Neural cell (in vitro differentiated cells): ENCODE measurements around the gene RHAG. TPM values are rescaled to one million over a fixed set of nuclear protein-coding genes. Genes with fewer than 3 reads are reported as not detected.

Experiments used
- H2AFZ ChIP-seq: fragments of 200-600, 300-800 bp; sonication (generic), shearing (Covaris generic); 2 replicates; pipeline ENCODE4 v1.6.0; 2014; ENCODE audit warnings: low read depth, mild to moderate bottlenecking, antibody characterized with exemption, low read length, moderate library complexity
- H3F3A ChIP-seq: fragments of 200-600 bp; shearing (Covaris generic); 2 replicates; pipeline ENCODE4 v1.6.1; 2016; ENCODE audit warnings: mild to moderate bottlenecking, moderate library complexity, mixed read lengths, antibody characterized with exemption, low read length; ENCODE audit not compliant: insufficient read depth, poor library complexity, severe bottlenecking
- H3K27ac ChIP-seq: fragments of 200-600, 300-800 bp; sonication (generic), shearing (Covaris generic); 2 replicates; pipeline ENCODE4 v1.5.1; 2014; ENCODE audit warnings: mild to moderate bottlenecking, low read length, moderate library complexity
- H3K27me3 ChIP-seq: fragments of 300-800, 200-600 bp; sonication (generic), shearing (Covaris generic); 2 replicates; pipeline ENCODE4 v1.6.0; 2014; ENCODE audit warnings: mild to moderate bottlenecking, low read depth, low read length, moderate library complexity; ENCODE audit not compliant: insufficient read depth
- H3K36me3 ChIP-seq: fragments of 300-800, 200-600 bp; sonication (generic), shearing (Covaris generic); 2 replicates; pipeline ENCODE4 v1.5.1; 2014; ENCODE audit warnings: mild to moderate bottlenecking, antibody characterized with exemption, low read length, moderate library complexity; ENCODE audit not compliant: insufficient read depth
- H3K4me2 ChIP-seq: fragments of 300-800, 200-600 bp; sonication (generic), shearing (Covaris generic); 2 replicates; pipeline ENCODE4 v1.6.0; 2014; ENCODE audit warnings: mild to moderate bottlenecking, low read length
- H3K4me3 ChIP-seq: fragments of 300-800, 200-600 bp; sonication (generic), shearing (Covaris generic); 2 replicates; pipeline ENCODE4 v1.5.1; 2014; ENCODE audit warnings: mild to moderate bottlenecking, low read length, moderate library complexity
- H3K79me2 ChIP-seq: fragments of 200-600 bp; shearing (Covaris generic); replicated peaks from 2 replicates; pipeline ENCODE4 v1.6.0; 2014; ENCODE audit warnings: mild to moderate bottlenecking, low read length, moderate library complexity; ENCODE audit not compliant: insufficient read depth
- H3K9ac ChIP-seq: fragments of 300-800, 200-600 bp; sonication (generic), shearing (Covaris generic); 2 replicates; pipeline ENCODE4 v1.6.1; 2016; ENCODE audit warnings: mild to moderate bottlenecking, low read length, mixed read lengths
- H3K9me2 ChIP-seq: fragments of 200-600 bp; shearing (Covaris generic); 2 replicates; pipeline ENCODE4 v1.6.1; 2016; ENCODE audit warnings: mild to moderate bottlenecking, low read length, mixed read lengths; ENCODE audit not compliant: insufficient read depth
- H3K9me3 ChIP-seq: fragments of 200-600, 300-800 bp; sonication (generic), shearing (Covaris generic); 2 replicates; pipeline ENCODE4 v1.6.1; 2016; ENCODE audit warnings: mild to moderate bottlenecking, mixed run types, low read length, moderate library complexity, mixed read lengths
- H4K20me1 ChIP-seq: fragments of 200-600 bp; shearing (Covaris generic); 2 replicates; pipeline ENCODE4 v1.6.1; 2016; ENCODE audit warnings: mild to moderate bottlenecking, mixed run types; ENCODE audit not compliant: insufficient read depth
- CTCF ChIP-seq: fragments of 450-650 bp; IDR thresholded peaks from 2 replicates; pipeline ENCODE4 v1.5.1; 2014; ENCODE audit warnings: antibody characterized with exemption, mild to moderate bottlenecking, moderate library complexity; ENCODE audit not compliant: poor library complexity, severe bottlenecking
- EP300 ChIP-seq: fragments of 450-650 bp; conservative IDR thresholded peaks from 2 replicates; pipeline ENCODE4 v1.6.1; 2014; ENCODE audit warnings: antibody characterized with exemption, mild to moderate bottlenecking, moderate library complexity; ENCODE audit not compliant: poor library complexity, severe bottlenecking
- EZH2 ChIP-seq: fragments of 200-600, 300-800 bp; shearing (Covaris generic), sonication (generic); IDR thresholded peaks from 2 replicates; pipeline ENCODE4 v1.6.1; 2014; ENCODE audit warnings: antibody characterized with exemption, low read length, borderline replicate concordance, mild to moderate bottlenecking; ENCODE audit not compliant: insufficient read depth, poor library complexity, severe bottlenecking
- MXI1 ChIP-seq: fragments of 450-650 bp; conservative IDR thresholded peaks from 2 replicates; pipeline ENCODE4 v1.6.1; 2014; ENCODE audit warnings: antibody characterized with exemption, mild to moderate bottlenecking; ENCODE audit not compliant: poor library complexity, severe bottlenecking
- POLR2AphosphoS5 ChIP-seq: IDR thresholded peaks from 2 replicates; pipeline ENCODE4 v1.6.1; 2012
- RAD21 ChIP-seq: fragments of 450-650 bp; conservative IDR thresholded peaks from 2 replicates; pipeline ENCODE4 v1.6.1; 2014; ENCODE audit warnings: antibody characterized with exemption, mild to moderate bottlenecking, moderate library complexity
- REST ChIP-seq: IDR thresholded peaks from 2 replicates; pipeline ENCODE4 v1.6.1; 2012; ENCODE audit warnings: borderline replicate concordance
- SMC3 ChIP-seq: fragments of 450-650 bp; conservative IDR thresholded peaks from 2 replicates; pipeline ENCODE4 v1.6.1; 2014; ENCODE audit warnings: antibody characterized with exemption, mild to moderate bottlenecking, moderate library complexity; ENCODE audit not compliant: poor library complexity
- TAF1 ChIP-seq: IDR thresholded peaks from 2 replicates; pipeline ENCODE4 v1.6.1; 2012; ENCODE audit warnings: low read depth
- polyA plus RNA-seq: library from polyadenylated mRNA; depleted of rRNA; stranded (reverse); fragments of >200 nt; gene quantifications from 2 replicates; pipeline ENCODE4 v1.2.3, GENCODE V29; 2014

The RHAG gene
- polyA plus RNA-seq, 1 donor from 2014 or later = not detected

- Histone ChIP-seq H3K27me3 (no peaks in the 10 kb centered on the region), H3F3A (no peaks in the 10 kb centered on the region), H4K20me1 (no peaks in the 10 kb centered on the region), H2AFZ (no peak overlapping the region), H3K9me3 (no peaks in the 10 kb centered on the region), H3K27ac (no peak overlapping the region), H3K9me2 (no peaks in the 10 kb centered on the region), H3K4me2 (no peak overlapping the region), H3K4me3 (no peak overlapping the region), H3K36me3 (no peaks in the 10 kb centered on the region), H3K79me2 (no peaks in the 10 kb centered on the region), H3K9ac (no peak overlapping the region)
- TF ChIP-seq RAD21 (no peak), SMC3 (no peak), CTCF (no peak), POLR2AphosphoS5 (no peak), EP300 (no peak)
These were observed 72.1 kb downstream of the RHAG start for GRCh38 chr6:49564552-49564951.

- no peak overlapping the region for H2AFZ ChIP-seq
- TF ChIP-seq MXI1 (no peak), REST (no peak), EP300 (no peak), SMC3 (no peak), TAF1 (no peak), RAD21 (no peak), EZH2 (no peak), POLR2AphosphoS5 (no peak), CTCF (no peak)
These were observed 73.4 kb downstream of the RHAG start for GRCh38 chr6:49563006-49563886.

More at GRCh38 chr6:49563006-49563886, 73.4 kb downstream of the RHAG start:
- Histone ChIP-seq H3K27me3 (no peaks in the 10 kb centered on the region), H3K79me2 (no peaks in the 10 kb centered on the region), H3K9me3 (no peaks in the 10 kb centered on the region), H3K9ac (no peak overlapping the region), H3F3A (no peaks in the 10 kb centered on the region), H3K27ac (no peak overlapping the region), H3K36me3 (no peaks in the 10 kb centered on the region), H3K9me2 (no peaks in the 10 kb centered on the region), H3K4me3 (no peak overlapping the region), H4K20me1 (no peaks in the 10 kb centered on the region), H3K4me2 (no peak overlapping the region)
